Heart right ventricle (tissue), 16 donors: ENCODE results near the gene COL18A1. TPM values are rescaled to one million over a fixed set of nuclear protein-coding genes. Genes with fewer than 3 reads are reported as not detected.
A peak's percentile ranks its signal among the peaks of the same experiment; 100 is the strongest.
"Not testable (repeated sequence)": the region's sequence is repeated elsewhere in the genome, so short reads cannot be mapped to it uniquely, and the experiment has no call there.

Experiments
- ATAC-seq, 8 donors: fragments of 200-7000 bp; cut with Tn5 transposase; one replicate each; pipeline ENCODE4 v1.9.1; 2020; ENCODE audit warnings: mild to moderate bottlenecking in 8 of 8, moderate library complexity in 8 of 8, moderate number of reproducible peaks in 1 of 8
- DNase-seq, 2 donors: peaks; one replicate each; pipeline ENCODE4 v3.0.0-alpha.2; 2020
- H3K27ac ChIP-seq, 10 donors: fragments of 200-600 bp; sonication (generic) in 2 of 10; one replicate each; pipeline versions ENCODE4 v1.5.0 to v1.8.0; 2020 to 2022; ENCODE audit warnings: mild to moderate bottlenecking in 3 of 10
- H3K27me3 ChIP-seq, 7 donors: fragments of 200-600 bp; one replicate each; pipeline ENCODE4 v1.8.0; 2021 to 2022; ENCODE audit warnings: mild to moderate bottlenecking in 2 of 7
- H3K36me3 ChIP-seq, 9 donors: fragments of 200-600 bp; sonication (generic) in 1 of 9; one replicate each; pipeline versions ENCODE4 v1.5.0 to v1.8.0; 2020 to 2022; ENCODE audit warnings: mild to moderate bottlenecking in 2 of 9
- H3K4me1 ChIP-seq, 9 donors: fragments of 200-600 bp; sonication (generic) in 1 of 9; one replicate each; pipeline versions ENCODE4 v1.5.0 to v1.8.0; 2020 to 2022; ENCODE audit warnings: mild to moderate bottlenecking in 4 of 9
- H3K4me3 ChIP-seq, 10 donors: fragments of 200-600 bp; sonication (generic) in 2 of 10; one replicate each; pipeline versions ENCODE4 v1.5.0 to v1.8.0; 2020 to 2022; ENCODE audit warnings: mild to moderate bottlenecking in 7 of 10, moderate library complexity in 2 of 10
- H3K9me3 ChIP-seq, 11 donors: fragments of 200-600 bp in 10 of 11; sonication (generic) in 2 of 11; one replicate each; pipeline versions ENCODE4 v1.5.0 to v1.8.0; 2013 to 2022; ENCODE audit warnings: mild to moderate bottlenecking in 2 of 11, control low read depth in 1 of 11, moderate library complexity in 1 of 11
- CTCF ChIP-seq, 9 donors: fragments of 200-600 bp; sonication (generic) in 2 of 9; IDR thresholded peaks; one replicate each; pipeline versions ENCODE4 v1.5.0 to v1.8.0; 2021 to 2022; ENCODE audit warnings: antibody characterized with exemption in 9 of 9, mild to moderate bottlenecking in 5 of 9, moderate library complexity in 1 of 9
- WGBS, 2 donors: extraction: QIAGEN DNeasy Blood & Tissue Kit; methylation state at CpG; one replicate each; pipeline ENCODE4 v1.1.7; 2013; ENCODE audit warnings: inconsistent platforms in 1 of 2; 5-methylcytosine and 5-hydroxymethylcytosine counted together
- intact Hi-C, 10 donors: fragments of 100-400 bp; cut with DNase I; formaldehyde crosslinking; loops; one replicate each; pipeline versions ENCODE4 v1.11.1 to v1.14.2; 2022
- polyA plus RNA-seq, 2 donors: library from polyadenylated mRNA; stranded (reverse); fragments of 200-250 nt; gene quantifications; one replicate each; pipeline ENCODE4 v1.2.3, GENCODE V29; 2013
- total RNA-seq, 10 donors: library from RNA; stranded (reverse); fragmentation: NEBNext Ultra II Directional in 3 of 10; extraction: Animal tissue kit (Norgen Biotek cat#: 25700) in 3 of 10; gene quantifications; one replicate each; pipeline versions ENCODE4 v1.2.1 to v1.2.4, GENCODE V29; 2021 to 2023
- donor health status: Arrhythmogenic right ventricular cardiomyopathy.
- donor health status: ischemic (EF 13 %, LVEDD 7.1; RV severe dilation, severe dysfunction).
- donor health status: healthy with polysubstance abuse.
- donor health status: DM: no; HTN: yes; CAD: no.
- donor health status: DM: no; HTN: no; CAD: no.
- donor health status: ischemic (EF 25% LVEDD 6.9; RV normal size, moderate dysfunction).
- donor health status: ischemic (EF 25% LVEDD 5.7; RV mildly dilated, moderate dysfunction).
- donor health status: healthy.
- donor health status: DM: yes; HTN: yes; CAD: no.
- donor health status: Ischemic cardiomyopathy.
- donor health status: ischemic (EF 35%, LVEDD 5.7; RV mildly dilated, moderate dysfunction).
- donor health status: nonischemic (EF 11% LVEDD 7.7; RV severe dilation, severe dysfunction).
- donor health status: DM: yes; HTN: yes; CAD: no.
- donor health status: PGD.
- donor health status: ischemic (EF 29% LVEDD 5.4; RV normal size, mild dysfunction).
- donor health status: nonischemic (EF 23%, LVEDD 6.1; RV moderate dilation, normal function).

The COL18A1 gene
- total and polyA plus RNA-seq, 12 donors = 33.7 to 87.1 (median 52.6) TPM

GRCh38 chr21:45525153-45525909 lies 120.4 kb downstream of the COL18A1 start:
- Histone ChIP-seq H3K36me3 (peaks cover 0 to 54% (median 0%) of the 10 kb centered on the region in 9 donors), H3K4me1 (peaks cover 0 to 5% (median 0%) of the 10 kb centered on the region in 9 donors), H3K27ac (peak overlapping the region in 5 of 10 donors; percentile 22 to 62 (median 28)), H3K9me3 (peaks cover 0 to 27% (median 12%) of the 10 kb centered on the region in 11 donors), H3K27me3 (no peaks in the 10 kb centered on the region), H3K4me3 (no peak overlapping the region)
- intact Hi-C loops = loop anchor here in 1 of 10 donors (5.0 kb wide), 1 partner anchor 33 kb away; no protein-coding TSS in a partner anchor
- DNase-seq = peak; percentile 44 to 83
- WGBS, 2 donors = 72 to 74% methylated on average over 29 of the region's 29 CpGs
- no peak for TF ChIP-seq CTCF (IDR thresholded peaks at IDR 0.05)
- peak; percentile 36 to 90 (median 79) for ATAC-seq

GRCh38 chr21:45525910-45526306 lies 120.9 kb downstream of the COL18A1 start:
- Histone ChIP-seq H3K9me3 (peaks cover 0 to 21% (median 8%) of the 10 kb centered on the region in 11 donors), H3K36me3 (peaks cover 0 to 59% (median 0%) of the 10 kb centered on the region in 9 donors), H3K4me3 (no peak overlapping the region), H3K27me3 (no peaks in the 10 kb centered on the region), H3K27ac (peak overlapping the region in 2 of 10 donors; percentile 44 to 62), H3K4me1 (peaks cover 0 to 5% (median 0%) of the 10 kb centered on the region in 9 donors)
- no peak for ATAC-seq
- 97% methylated on average over 11 of the region's 11 CpGs for WGBS, 2 donors
- intact Hi-C loops = loop anchor here in 1 of 10 donors (5.0 kb wide), 1 partner anchor 34 kb away; no protein-coding TSS in a partner anchor
- DNase-seq = peak in 1 of 2 donors; percentile 7
- no peak for TF ChIP-seq CTCF (IDR thresholded peaks at IDR 0.05)

GRCh38 chr21:45527151-45527999 lies 122.4 kb downstream of the COL18A1 start:
- 94 to 96% methylated on average over 16 to 19 of the region's 19 CpGs for WGBS, 2 donors
- intact Hi-C loops = loop anchor here in 1 of 10 donors (5.0 kb wide), 1 partner anchor 35 kb away; no protein-coding TSS in a partner anchor
- not testable (repeated sequence) for H3K27ac ChIP-seq, H3K9me3 ChIP-seq, H3K4me3 ChIP-seq, H3K27me3 ChIP-seq, ATAC-seq, H3K4me1 ChIP-seq
- DNase-seq = peak in 1 of 2 donors; percentile 13
- peaks cover 0 to 55% (median 0%) of the 10 kb centered on the region in 9 donors for H3K36me3 ChIP-seq

GRCh38 chr21:45528028-45528705 lies 123.2 kb downstream of the COL18A1 start:
- Histone ChIP-seq H3K27ac (no peak overlapping the region), H3K27me3 (no peaks in the 10 kb centered on the region), H3K36me3 (peaks cover 0 to 55% (median 0%) of the 10 kb centered on the region in 9 donors), H3K4me3 (no peak overlapping the region), H3K9me3 (no peaks in the 10 kb centered on the region), H3K4me1 (peaks cover 0 to 12% (median 0%) of the 10 kb centered on the region in 9 donors)
- DNase-seq (peak in 1 of 2 donors; percentile 8), ATAC-seq (no peak)
- intact Hi-C loops = loop anchor here in 1 of 10 donors (5.0 kb wide), 1 partner anchor 36 kb away; no protein-coding TSS in a partner anchor
- WGBS, 2 donors = 86 to 87% methylated on average over 18 of the region's 18 CpGs
- TF ChIP-seq CTCF (IDR thresholded peaks at IDR 0.05) = no peak
